Measurements from ENCODE around the gene SCT.

Gene SCT

GRCh38 chr11:581752-582151 is 45.2 kb downstream of the SCT start:
- DNase-seq, result no peak

- no peak for DNase-seq
Measured at GRCh38 chr11:581342-581741, 45.6 kb downstream of the SCT start.

GRCh38 chr11:579830-580601 is 47.0 kb downstream of the SCT start:
- DNase-seq, result no peak

GRCh38 chr11:578276-579035 is 48.5 kb downstream of the SCT start:
- no peak for DNase-seq

- no peak for DNase-seq
Measured at GRCh38 chr11:577611-577894, 49.4 kb downstream of the SCT start.

GRCh38 chr11:576811-577610 is 50.0 kb downstream of the SCT start:
- no peak for DNase-seq

Measured in NCI-H748 treated with DMSO at 0.1 percent for 48 hours (cell line).